Measurements from ENCODE around the gene ZKSCAN3.
A peak's percentile ranks its signal among the peaks of the same experiment; 100 is the strongest.
"Not testable (repeated sequence)": the region's sequence is repeated elsewhere in the genome, so short reads cannot be mapped to it uniquely, and the experiment has no call there.

ZKSCAN3 gene

GRCh38 chr6:28349892-28350737, at the start of gene ZKSCAN3:
Gene ZKSCAN3 (plus strand): TSS chr6:28349947. CDS start chr6:28359587, 9,640 bp downstream.
- peak; percentile 87 to 88 for DNase-seq

- no peak for DNase-seq
These were observed 46.2 kb upstream of the ZKSCAN3 start for GRCh38 chr6:28303570-28303969.

GRCh38 chr6:28306363-28306762, 43.4 kb upstream of the ZKSCAN3 start:
- not testable (repeated sequence) for DNase-seq

GRCh38 chr6:28311139-28311823, 38.5 kb upstream of the ZKSCAN3 start:
- no peak for DNase-seq

GRCh38 chr6:28312939-28313338, 36.8 kb upstream of the ZKSCAN3 start:
- DNase-seq, result no peak

GRCh38 chr6:28315628-28316027, 34.1 kb upstream of the ZKSCAN3 start:
- DNase-seq, result no peak

- not testable (repeated sequence) for DNase-seq
These were observed 31.9 kb upstream of the ZKSCAN3 start for GRCh38 chr6:28317866-28318265.

GRCh38 chr6:28322661-28323060, 27.1 kb upstream of the ZKSCAN3 start:
- no peak for DNase-seq

- no peak for DNase-seq
These were observed 25.8 kb upstream of the ZKSCAN3 start for GRCh38 chr6:28323813-28324424.

GRCh38 chr6:28326371-28326948, 23.3 kb upstream of the ZKSCAN3 start:
- DNase-seq, result no peak

- no peak for DNase-seq
These were observed 19.7 kb upstream of the ZKSCAN3 start for GRCh38 chr6:28330041-28330440.

GRCh38 chr6:28333047-28333446, 16.7 kb upstream of the ZKSCAN3 start:
- no peak for DNase-seq

GRCh38 chr6:28333599-28334018, 16.1 kb upstream of the ZKSCAN3 start:
- DNase-seq, result no peak

GRCh38 chr6:28334286-28335039, 15.3 kb upstream of the ZKSCAN3 start:
- DNase-seq, result no peak

GRCh38 chr6:28335040-28335563, 14.6 kb upstream of the ZKSCAN3 start:
- DNase-seq, result no peak

- peak; percentile 73 to 77 for DNase-seq
These were observed 14.0 kb upstream of the ZKSCAN3 start, which contains the start of gene ZSCAN31 for GRCh38 chr6:28335564-28336283. Gene ZSCAN31 (minus strand): TSS chr6:28336148. CDS start chr6:28329683, 6,465 bp downstream.

GRCh38 chr6:28336284-28337120, 13.2 kb upstream of the ZKSCAN3 start:
- DNase-seq, result peak in 1 of 2 donors; percentile 28

- no peak for DNase-seq
These were observed 12.6 kb upstream of the ZKSCAN3 start for GRCh38 chr6:28337121-28337520.

- no peak for DNase-seq
These were observed 9.2 kb upstream of the ZKSCAN3 start for GRCh38 chr6:28340310-28341095.
